Endothelial cell of umbilical vein (primary cell): Measurements from ENCODE around the gene IL36G.

ENCODE experiments used
- JUN ChIP-seq: IDR thresholded peaks from 2 replicates; pipeline ENCODE4 v1.6.1; 2011; ENCODE audit warnings: borderline replicate concordance, low read depth; ENCODE audit not compliant: insufficient read length, insufficient read depth
- POLR2AphosphoS5 ChIP-seq: IDR thresholded peaks from 2 replicates; pipeline ENCODE4 v1.6.1; 2012; ENCODE audit warnings: low read depth, mild to moderate bottlenecking, control low read depth, low read length, moderate library complexity; ENCODE audit not compliant: insufficient read depth
- TF ChIP-seq, protein P1 (sequence below), 2 donors: IDR thresholded peaks; 1 replicate in 1 of 2; 2 replicates in 1 of 2; pipeline ENCODE4 v1.5.1; 2011; ENCODE audit warnings: low read length in 2 of 2, mild to moderate bottlenecking in 2 of 2, moderate library complexity in 2 of 2, control low read depth in 1 of 2, inconsistent platforms in 1 of 2, low read depth in 1 of 2; ENCODE audit not compliant: insufficient read depth in 1 of 2; ENCODE audit errors: extremely low read depth in 1 of 2

GRCh38 chr2:112946086-112946485, 31.7 kb upstream of the IL36G start:
- TF ChIP-seq, protein P1, sequence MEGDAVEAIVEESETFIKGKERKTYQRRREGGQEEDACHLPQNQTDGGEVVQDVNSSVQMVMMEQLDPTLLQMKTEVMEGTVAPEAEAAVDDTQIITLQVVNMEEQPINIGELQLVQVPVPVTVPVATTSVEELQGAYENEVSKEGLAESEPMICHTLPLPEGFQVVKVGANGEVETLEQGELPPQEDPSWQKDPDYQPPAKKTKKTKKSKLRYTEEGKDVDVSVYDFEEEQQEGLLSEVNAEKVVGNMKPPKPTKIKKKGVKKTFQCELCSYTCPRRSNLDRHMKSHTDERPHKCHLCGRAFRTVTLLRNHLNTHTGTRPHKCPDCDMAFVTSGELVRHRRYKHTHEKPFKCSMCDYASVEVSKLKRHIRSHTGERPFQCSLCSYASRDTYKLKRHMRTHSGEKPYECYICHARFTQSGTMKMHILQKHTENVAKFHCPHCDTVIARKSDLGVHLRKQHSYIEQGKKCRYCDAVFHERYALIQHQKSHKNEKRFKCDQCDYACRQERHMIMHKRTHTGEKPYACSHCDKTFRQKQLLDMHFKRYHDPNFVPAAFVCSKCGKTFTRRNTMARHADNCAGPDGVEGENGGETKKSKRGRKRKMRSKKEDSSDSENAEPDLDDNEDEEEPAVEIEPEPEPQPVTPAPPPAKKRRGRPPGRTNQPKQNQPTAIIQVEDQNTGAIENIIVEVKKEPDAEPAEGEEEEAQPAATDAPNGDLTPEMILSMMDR (IDR thresholded peaks at IDR 0.05; ENCODE audit: extremely low read depth in 1 of 2, insufficient read depth in 1 of 2, low read depth in 1 of 2, low read length in 2 of 2): no peak
- TF ChIP-seq JUN (no peak), POLR2AphosphoS5 (no peak)
